Testis (tissue), 2 donors: Measurements from ENCODE around the gene GJA4.

Experiments used
- CTCF ChIP-seq, 3 experiments: fragments of 450-650 bp in 2 of 3; fragments of 200-600 bp in 1 of 3; sonication (generic) in 1 of 3; IDR thresholded peaks; one replicate each; pipeline ENCODE4 v1.5.1; 2016 to 2019; ENCODE audit warnings: antibody characterized with exemption in 3 of 3, mild to moderate bottlenecking in 2 of 3, moderate library complexity in 1 of 3
- POLR2A ChIP-seq: fragments of 450-650 bp; IDR thresholded peaks from one replicate; pipeline ENCODE4 v1.6.1; 2017; ENCODE audit warnings: antibody characterized with exemption, mild to moderate bottlenecking, moderate library complexity

GRCh38 chr1:34770891-34771504 is 21.8 kb upstream of the GJA4 start:
- no peak for TF ChIP-seq POLR2A
- TF ChIP-seq CTCF (IDR thresholded peaks at IDR 0.05) = no peak
